Neutrophil (primary cell): Measurements from ENCODE around the gene DISC1.
A peak's percentile ranks its signal among the peaks of the same experiment; 100 is the strongest.
"Not testable (repeated sequence)": the region's sequence is repeated elsewhere in the genome, so short reads cannot be mapped to it uniquely, and the experiment has no call there.

Source experiments
- H3K27ac ChIP-seq: fragments of 200-600 bp; sonication (generic); 2 replicates; pipeline ENCODE4 v1.5.1; 2016; ENCODE audit warnings: mild to moderate bottlenecking, moderate library complexity
- H3K27me3 ChIP-seq: fragments of 200-600 bp; sonication (generic); 2 replicates; pipeline ENCODE4 v1.6.0; 2016; ENCODE audit warnings: mild to moderate bottlenecking
- H3K36me3 ChIP-seq: fragments of 200-600 bp; sonication (generic); 2 replicates; pipeline ENCODE4 v1.5.1; 2017
- H3K4me1 ChIP-seq, 2 experiments: fragments of 200-600 bp in 1 of 2; sonication (generic) in 1 of 2; 1 replicate in 1 of 2; 2 replicates in 1 of 2; pipeline versions ENCODE4 v1.5.1 to v1.6.1; 2013 to 2016; ENCODE audit warnings: low read depth in 1 of 2, low read length in 1 of 2, mild to moderate bottlenecking in 1 of 2, moderate library complexity in 1 of 2; ENCODE audit not compliant: control insufficient read depth in 1 of 2, insufficient read depth in 1 of 2
- H3K4me3 ChIP-seq, 2 experiments: fragments of 200-600 bp in 1 of 2; sonication (generic) in 1 of 2; 1 replicate in 1 of 2; 2 replicates in 1 of 2; pipeline ENCODE4 v1.5.1; 2013 to 2016; ENCODE audit warnings: low read depth in 1 of 2, low read length in 1 of 2, mild to moderate bottlenecking in 1 of 2, moderate library complexity in 1 of 2
- H3K9me3 ChIP-seq: fragments of 200-600 bp; sonication (generic); 2 replicates; pipeline ENCODE4 v1.5.1; 2016
- TF ChIP-seq, protein P1 (sequence below): fragments of 200-600 bp; sonication (generic); IDR thresholded peaks from 2 replicates; pipeline ENCODE4 v1.5.1; 2016; ENCODE audit warnings: antibody characterized with exemption

Gene DISC1

GRCh38 chr1:231776757-231777062, 150.1 kb downstream of the DISC1 start:
- TF ChIP-seq, protein P1, sequence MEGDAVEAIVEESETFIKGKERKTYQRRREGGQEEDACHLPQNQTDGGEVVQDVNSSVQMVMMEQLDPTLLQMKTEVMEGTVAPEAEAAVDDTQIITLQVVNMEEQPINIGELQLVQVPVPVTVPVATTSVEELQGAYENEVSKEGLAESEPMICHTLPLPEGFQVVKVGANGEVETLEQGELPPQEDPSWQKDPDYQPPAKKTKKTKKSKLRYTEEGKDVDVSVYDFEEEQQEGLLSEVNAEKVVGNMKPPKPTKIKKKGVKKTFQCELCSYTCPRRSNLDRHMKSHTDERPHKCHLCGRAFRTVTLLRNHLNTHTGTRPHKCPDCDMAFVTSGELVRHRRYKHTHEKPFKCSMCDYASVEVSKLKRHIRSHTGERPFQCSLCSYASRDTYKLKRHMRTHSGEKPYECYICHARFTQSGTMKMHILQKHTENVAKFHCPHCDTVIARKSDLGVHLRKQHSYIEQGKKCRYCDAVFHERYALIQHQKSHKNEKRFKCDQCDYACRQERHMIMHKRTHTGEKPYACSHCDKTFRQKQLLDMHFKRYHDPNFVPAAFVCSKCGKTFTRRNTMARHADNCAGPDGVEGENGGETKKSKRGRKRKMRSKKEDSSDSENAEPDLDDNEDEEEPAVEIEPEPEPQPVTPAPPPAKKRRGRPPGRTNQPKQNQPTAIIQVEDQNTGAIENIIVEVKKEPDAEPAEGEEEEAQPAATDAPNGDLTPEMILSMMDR: no peak

GRCh38 chr1:231778009-231778719, 151.6 kb downstream of the DISC1 start:
- Histone ChIP-seq H3K4me3 (no peak overlapping the region), H3K4me1 (peaks cover 62 to 70% of the 10 kb centered on the region in 2 experiments), H3K27me3 (no peaks in the 10 kb centered on the region), H3K27ac (peak overlapping the region; percentile 63), H3K36me3 (no peaks in the 10 kb centered on the region), H3K9me3 (no peaks in the 10 kb centered on the region)
- TF ChIP-seq, protein P1: no peak

More at GRCh38 chr1:231776757-231777062, 150.1 kb downstream of the DISC1 start:
- Histone ChIP-seq H3K4me3 (no peak overlapping the region), H3K4me1 (peaks cover 52 to 55% of the 10 kb centered on the region in 2 experiments), H3K27ac (no peak overlapping the region), H3K27me3 (no peaks in the 10 kb centered on the region), H3K36me3 (no peaks in the 10 kb centered on the region), H3K9me3 (no peaks in the 10 kb centered on the region)

DNA sequence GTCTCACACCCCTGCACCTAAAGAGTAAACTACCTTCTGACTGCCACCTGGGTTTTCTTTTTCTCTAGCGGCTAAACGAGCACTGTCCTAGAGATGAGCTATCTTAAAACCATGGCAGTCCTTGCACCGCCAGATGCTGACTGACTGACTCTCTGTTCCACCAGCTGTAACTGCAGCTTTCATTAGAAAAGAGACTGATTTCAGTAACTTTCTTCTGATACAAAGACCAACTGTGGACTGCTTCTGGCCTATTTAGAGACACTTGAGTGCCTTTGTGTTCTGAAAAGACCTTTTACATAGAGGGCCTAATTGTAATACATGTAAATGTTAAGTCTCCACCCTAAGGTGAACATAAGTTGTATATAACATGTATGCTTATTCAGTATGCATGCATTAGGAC, 152.5 kb downstream of the DISC1 start:
- no peaks in the 10 kb centered on the region for H3K27me3 ChIP-seq
- no peak overlapping the region for H3K4me3 ChIP-seq
- H3K27ac ChIP-seq: peak overlapping the region; percentile 1
- H3K9me3 ChIP-seq: no peaks in the 10 kb centered on the region
- H3K36me3 ChIP-seq: no peaks in the 10 kb centered on the region
- TF ChIP-seq, protein P1: no peak
- peaks cover 56 to 66% of the 10 kb centered on the region in 2 experiments for H3K4me1 ChIP-seq

DNA sequence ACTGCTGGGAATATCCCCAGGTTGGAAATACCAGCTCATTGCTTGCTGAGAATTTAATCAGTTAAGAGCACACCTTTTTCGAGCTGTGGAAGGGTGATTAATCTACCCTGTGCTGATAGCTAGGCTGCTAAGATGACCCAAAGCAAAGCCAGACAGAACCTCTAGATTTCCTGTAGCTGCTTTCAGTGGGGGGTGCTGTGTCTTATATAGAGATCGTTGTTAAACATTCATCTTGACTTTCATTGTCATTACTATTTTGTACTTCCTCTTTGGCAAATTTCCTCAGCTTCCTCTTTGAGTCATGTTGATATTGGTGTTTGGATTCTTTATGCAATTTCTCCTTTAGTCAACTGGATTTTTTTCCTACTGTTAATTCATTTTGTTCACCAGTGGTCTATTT, 155.3 kb downstream of the DISC1 start:
- peak overlapping the region; percentile 5 to 37 for H3K4me3 ChIP-seq
- H3K4me1 ChIP-seq: peaks cover 44 to 63% of the 10 kb centered on the region in 2 experiments
- H3K36me3 ChIP-seq: no peaks in the 10 kb centered on the region

DNA sequence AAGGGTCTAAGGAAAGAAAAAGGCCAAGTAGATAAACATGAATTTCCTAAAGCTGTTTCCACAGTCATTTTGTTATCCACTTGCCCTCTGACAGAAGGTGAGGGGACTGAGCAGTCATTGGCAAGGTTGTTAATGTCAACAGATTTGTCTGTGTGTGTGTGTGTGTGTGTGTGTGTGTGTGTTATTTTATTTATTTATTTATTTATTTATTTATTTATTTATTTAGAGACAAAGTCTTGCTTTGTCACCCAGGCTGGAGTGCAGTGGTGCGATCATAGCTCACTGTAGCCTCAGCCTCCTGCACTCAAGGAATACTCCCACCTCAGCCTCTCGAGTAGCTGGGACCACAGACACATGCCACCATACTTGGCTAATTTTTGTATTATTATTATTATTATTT, 158.5 kb downstream of the DISC1 start:
- H3K27me3 ChIP-seq, H3K4me3 ChIP-seq, H3K9me3 ChIP-seq, H3K27ac ChIP-seq, H3K36me3 ChIP-seq: not testable (repeated sequence)
- peaks cover 35 to 61% of the 10 kb centered on the region in 2 experiments for H3K4me1 ChIP-seq

More for the DNA sequence above, 155.3 kb downstream of the DISC1 start:
- TF ChIP-seq, protein P1: no peak
- Histone ChIP-seq H3K27me3 (no peaks in the 10 kb centered on the region), H3K9me3 (no peaks in the 10 kb centered on the region), H3K27ac (peak overlapping the region; percentile 85)

DNA sequence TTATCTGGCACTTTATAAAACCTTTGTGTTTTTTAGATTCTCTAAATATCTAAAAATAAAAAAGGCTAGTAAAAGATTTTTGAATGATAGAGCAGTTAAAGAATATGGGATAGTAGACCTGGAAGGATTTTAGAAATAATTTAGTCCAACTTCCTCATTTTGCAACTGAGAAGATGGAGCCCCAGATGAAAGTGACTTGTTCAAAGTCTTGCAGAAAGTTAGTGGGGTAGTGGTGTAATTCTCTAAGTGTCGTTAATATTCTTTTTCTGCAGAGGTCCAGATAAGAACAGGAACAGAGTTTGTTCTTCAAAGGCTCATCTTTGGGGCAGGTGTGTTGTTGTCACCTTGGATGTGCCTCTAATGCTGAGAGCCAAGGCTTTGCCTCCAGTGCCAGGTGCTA, 159.5 kb downstream of the DISC1 start:
- Histone ChIP-seq H3K36me3 (no peaks in the 10 kb centered on the region), H3K4me1 (peaks cover 33 to 60% of the 10 kb centered on the region in 2 experiments), H3K4me3 (no peak overlapping the region), H3K27me3 (no peaks in the 10 kb centered on the region), H3K9me3 (no peaks in the 10 kb centered on the region), H3K27ac (peak overlapping the region; percentile 74)
- TF ChIP-seq, protein P1: no peak
